ENCODE data around the gene RAB34. TPM values are rescaled to one million over a fixed set of nuclear protein-coding genes. Genes with fewer than 3 reads are reported as not detected.

Gene RAB34, protein sequence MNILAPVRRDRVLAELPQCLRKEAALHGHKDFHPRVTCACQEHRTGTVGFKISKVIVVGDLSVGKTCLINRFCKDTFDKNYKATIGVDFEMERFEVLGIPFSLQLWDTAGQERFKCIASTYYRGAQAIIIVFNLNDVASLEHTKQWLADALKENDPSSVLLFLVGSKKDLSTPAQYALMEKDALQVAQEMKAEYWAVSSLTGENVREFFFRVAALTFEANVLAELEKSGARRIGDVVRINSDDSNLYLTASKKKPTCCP
- 203 and 253 TPM in 2 replicates for total RNA-seq

DNA sequence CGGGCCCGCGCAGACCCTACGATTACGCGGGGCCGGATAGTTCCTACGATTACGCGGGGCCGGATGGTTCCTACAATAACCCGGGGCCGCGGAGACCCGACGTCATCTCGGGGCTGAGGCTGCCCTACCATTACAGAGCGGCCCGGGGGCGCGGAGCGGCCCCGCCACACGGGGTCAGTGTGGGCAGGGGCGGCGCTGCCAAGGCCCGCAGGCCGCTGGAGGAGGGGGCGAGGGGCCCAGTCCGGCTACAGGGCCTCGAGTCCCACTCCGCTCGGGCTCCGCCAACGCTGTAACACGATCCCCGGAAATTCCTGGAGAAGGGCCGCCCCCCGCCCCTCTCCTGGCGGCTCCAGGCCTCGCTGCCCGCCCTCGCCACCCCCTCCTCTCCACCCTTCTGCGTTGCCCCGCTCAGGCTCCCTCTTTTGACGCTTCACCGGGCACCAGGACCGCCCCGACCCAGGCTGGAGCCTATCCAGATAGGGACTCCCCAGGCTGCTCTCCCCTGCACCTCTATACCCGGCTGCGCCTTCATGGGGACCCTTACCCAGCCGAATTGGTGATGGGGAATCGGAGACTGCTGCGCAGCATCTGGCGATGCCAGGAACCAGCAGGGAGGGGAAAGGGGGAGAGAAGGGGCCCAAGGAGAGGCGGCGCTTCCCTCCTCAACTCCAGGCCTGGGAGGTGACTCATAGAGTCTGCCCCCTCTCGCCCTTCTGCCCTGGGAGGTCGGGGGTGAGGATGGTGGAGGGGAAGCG, at the start of gene RAB34:
TSS of gene RAB34 (minus strand) at position 291 of the 755 bp plus-strand sequence. CDS start 602 bp downstream, outside the sequence.

GRCh38 chr17:28743243-28744103, 25.8 kb upstream of the RAB34 start, which contains the start of gene TRAF4:
Gene TRAF4 (plus strand): TSS chr17:28744011. CDS start chr17:28744113, 102 bp downstream.

DNA sequence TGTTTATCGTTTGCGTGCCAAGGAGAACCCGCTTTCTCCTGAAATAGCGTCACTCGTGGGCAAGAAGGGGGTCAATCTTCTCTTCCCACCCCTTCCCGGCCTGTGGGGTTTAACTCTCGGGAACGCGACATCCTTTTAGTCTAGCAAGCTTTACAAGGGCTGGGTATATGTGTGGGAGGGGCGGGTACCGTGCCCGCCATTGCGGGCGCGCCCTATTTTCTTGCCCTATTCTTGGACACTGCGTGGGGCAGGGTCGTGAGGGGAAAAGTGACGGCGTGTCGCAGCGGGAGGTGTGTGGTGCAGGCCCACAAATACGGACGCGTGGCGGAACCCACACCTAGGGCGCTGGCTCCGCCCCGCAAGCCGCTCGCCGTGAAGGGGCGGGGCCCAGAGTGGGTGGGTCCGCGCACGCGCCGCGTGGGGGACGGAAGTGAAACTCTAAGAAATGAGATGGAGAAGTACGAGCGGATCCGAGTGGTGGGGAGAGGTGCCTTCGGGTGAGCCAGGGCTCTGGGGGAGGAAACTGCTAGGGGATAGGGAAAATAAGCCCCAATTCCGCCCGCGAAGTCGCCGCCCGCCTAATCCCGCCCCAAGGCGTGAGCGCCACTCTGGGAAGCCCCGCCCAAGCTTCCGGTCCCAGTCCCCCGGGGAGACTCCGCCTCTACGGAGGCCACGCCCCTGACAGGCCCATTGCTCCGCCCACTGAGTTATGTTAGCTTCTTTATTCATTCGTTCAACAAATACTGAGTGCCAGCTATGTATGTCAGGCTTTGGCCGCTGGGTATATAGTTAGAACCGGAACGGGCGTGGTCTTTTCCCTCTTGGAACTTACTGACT, 10.9 kb upstream of the RAB34 start, which contains the start of gene NEK8:
TSS of gene NEK8 (plus strand) at position 425 of the 837 bp plus-strand sequence. CDS start at position 451, 26 bp downstream.

DNA sequence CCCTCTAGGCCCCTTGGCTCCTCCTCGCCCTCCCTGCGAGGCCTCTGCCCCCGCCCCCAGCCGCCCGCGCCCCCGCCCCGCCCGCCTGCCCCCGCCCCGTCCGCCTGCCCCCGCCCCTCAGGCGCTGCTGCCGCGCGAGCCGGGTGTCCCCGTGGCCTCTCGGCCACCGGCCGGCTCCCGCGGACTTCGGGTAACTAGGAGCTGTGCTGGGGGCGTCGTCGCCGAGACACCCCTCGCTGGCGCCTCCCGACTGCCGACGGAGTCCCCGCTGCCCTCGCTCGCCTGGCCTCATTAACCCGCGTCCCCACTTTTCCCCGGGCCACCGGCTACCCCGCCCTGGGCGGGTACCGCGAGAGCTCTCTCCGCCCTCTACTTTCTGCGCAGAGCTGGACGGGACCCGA, 8.6 kb upstream of the RAB34 start, which contains the start of gene TLCD1:
TSS of gene TLCD1 (minus strand) at position 8 of the 401 bp plus-strand sequence. CDS start 136 bp downstream, outside the sequence.

GRCh38 chr17:28711723-28712031, 6.0 kb downstream of the RAB34 start, which contains the start of gene PROCA1:
Gene PROCA1 (minus strand): TSS chr17:28711888. CDS start chr17:28711660, 228 bp downstream.

Other genes with a start within 250 kb of the RAB34 start
- not detected in 2 replicates for gene SLC13A2, start 244.2 kb downstream of the RAB34 start, total RNA-seq
- gene FOXN1, start 211.5 kb downstream of the RAB34 start, total RNA-seq = not detected in 2 replicates
- 23.6 and 27.8 TPM in 2 replicates for gene UNC119, start 165.2 kb downstream of the RAB34 start, total RNA-seq
- gene PIGS, start 146.3 kb downstream of the RAB34 start, total RNA-seq = 46.3 and 60.7 TPM in 2 replicates
- gene ALDOC, start 141.0 kb downstream of the RAB34 start, total RNA-seq = 93.7 and 95.1 TPM in 2 replicates
- gene SPAG5, start 118.8 kb downstream of the RAB34 start, total RNA-seq = 4.0 and 4.3 TPM in 2 replicates
- 0.68 and 2.8 TPM in 2 replicates for gene RSKR, start 103.7 kb downstream of the RAB34 start, total RNA-seq
- gene BLTP2, start 72.7 kb downstream of the RAB34 start, total RNA-seq = 74.2 and 90.4 TPM in 2 replicates
- 48.0 and 75.1 TPM in 2 replicates for gene SDF2, start 56.0 kb downstream of the RAB34 start, total RNA-seq
- 38.2 and 55.4 TPM in 2 replicates for gene SUPT6H, start 55.7 kb downstream of the RAB34 start, total RNA-seq
- gene PROCA1, start 6.0 kb downstream of the RAB34 start, total RNA-seq = 1.0 and 1.9 TPM in 2 replicates
- 666 and 767 TPM in 2 replicates for gene RPL23A, start 2.1 kb upstream of the RAB34 start, total RNA-seq
- gene TLCD1, start 8.4 kb upstream of the RAB34 start, total RNA-seq = 7.0 and 11.3 TPM in 2 replicates
- gene NEK8, start 10.9 kb upstream of the RAB34 start, total RNA-seq = 2.8 and 3.3 TPM in 2 replicates
- gene TRAF4, start 26.1 kb upstream of the RAB34 start, total RNA-seq = 8.7 and 10.7 TPM in 2 replicates
- 7.8 and 9.2 TPM in 2 replicates for gene FAM222B, start 124.9 kb upstream of the RAB34 start, total RNA-seq
- gene ERAL1, start 137.1 kb upstream of the RAB34 start, total RNA-seq = 25.0 and 36.9 TPM in 2 replicates
- gene FLOT2, start 179.9 kb upstream of the RAB34 start, total RNA-seq = 25.3 and 31.2 TPM in 2 replicates
- gene DHRS13, start 185.2 kb upstream of the RAB34 start, total RNA-seq = 3.8 and 10.7 TPM in 2 replicates
- 21.3 and 32.7 TPM in 2 replicates for gene PHF12, start 233.7 kb upstream of the RAB34 start, total RNA-seq